ENCODE data around the gene TRIM72. TPM values are rescaled to one million over a fixed set of nuclear protein-coding genes. Genes with fewer than 3 reads are reported as not detected.

TRIM72 gene
- total and polyA plus RNA-seq, 9 of the 15 experiments (the other 6 are each of a cell fraction or from before 2014, with no cell fraction given), result under 0.01 TPM; not detected in 8

DNA sequence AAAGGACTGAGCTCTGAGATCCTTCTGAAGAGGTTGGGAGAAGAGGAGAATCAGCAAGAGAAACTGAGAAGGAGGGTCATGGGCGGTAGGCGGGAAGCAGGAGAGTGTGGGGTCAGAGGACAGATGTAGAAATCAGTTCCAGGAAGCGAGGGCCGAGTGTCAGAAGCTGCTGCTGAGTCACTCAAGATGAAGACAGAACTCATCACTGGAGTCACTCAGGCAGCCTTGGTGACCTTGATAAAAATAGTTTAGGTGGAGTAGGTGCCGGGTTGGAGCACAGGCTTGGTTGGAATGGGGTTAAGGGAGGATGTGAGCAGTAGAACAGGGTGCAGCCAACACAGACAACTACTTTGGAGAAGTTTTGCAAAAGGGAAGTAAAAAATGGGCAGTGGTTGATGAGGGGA, 39.7 kb downstream of the TRIM72 start (continued):
- TF ChIP-seq ZNF655 (CRISPR knock-in tag; IDR thresholded peaks at IDR 0.05) (no peak), SMAD4 (CRISPR knock-in tag; conservative IDR thresholded peaks at IDR 0.05) (peak; percentile 67), MXD1 (CRISPR knock-in tag; IDR thresholded peaks at IDR 0.05; ENCODE audit: borderline replicate concordance, poor library complexity, severe bottlenecking) (no peak), STAT5A (IDR thresholded peaks at IDR 0.05; ENCODE audit: borderline replicate concordance, low read length) (peak; percentile 79), ETV1 (tag; conservative IDR thresholded peaks at IDR 0.05; ENCODE audit: low read depth) (no peak), DNMT1 (IDR thresholded peaks at IDR 0.05) (0 out of 2 replicates have a peak, but pooled peaks have one; percentile 72), POLR2AphosphoS2 (IDR thresholded peaks at IDR 0.05; ENCODE audit: low read length) (no peak), ZNF695 (CRISPR knock-in tag; IDR thresholded peaks at IDR 0.05) (no peak), RAD51 (IDR thresholded peaks at IDR 0.05; ENCODE audit: borderline replicate concordance, low read depth) (no peak), GTF2A2 (tag; IDR thresholded peaks at IDR 0.05) (no peak), CEBPB (tag; IDR thresholded peaks at IDR 0.05) (peak; percentile 94), PCBP2 (IDR thresholded peaks at IDR 0.05; ENCODE audit: low read depth, low read length, poor library complexity, severe bottlenecking) (no peak), IRF1 (CRISPR knock-in tag; IDR thresholded peaks at IDR 0.05; ENCODE audit: borderline replicate concordance) (no peak), BDP1 (IDR thresholded peaks at IDR 0.05; ENCODE audit: insufficient read depth, insufficient read length) (no peak), NR2C2 (CRISPR knock-in tag; IDR thresholded peaks at IDR 0.05) (peak; percentile 83), NR2C2 (tag; IDR thresholded peaks at IDR 0.05) (peak; percentile 97), ZNF197 (CRISPR knock-in tag; IDR thresholded peaks at IDR 0.05; ENCODE audit: low read depth) (no peak), ZNF778 (CRISPR knock-in tag; IDR thresholded peaks at IDR 0.05) (no peak), ZNF354B (CRISPR knock-in tag; IDR thresholded peaks at IDR 0.05) (no peak), NFIX (CRISPR knock-in tag; IDR thresholded peaks at IDR 0.05; ENCODE audit: low read depth) (no peak), STAT5B (CRISPR knock-in tag; IDR thresholded peaks at IDR 0.05) (no peak), E2F6 (IDR thresholded peaks at IDR 0.05; ENCODE audit: borderline replicate concordance in 1 of 2, extremely low read depth in 1 of 2, insufficient read depth in 1 of 2, insufficient read length in 1 of 2, low read depth in 1 of 2, low read length in 1 of 2, poor library complexity in 1 of 2, severe bottlenecking in 1 of 2) (peak; percentile 26 to 31), ARID1B (IDR thresholded peaks at IDR 0.05) (peak; percentile 94)
- TF ChIP-seq, protein P1, sequence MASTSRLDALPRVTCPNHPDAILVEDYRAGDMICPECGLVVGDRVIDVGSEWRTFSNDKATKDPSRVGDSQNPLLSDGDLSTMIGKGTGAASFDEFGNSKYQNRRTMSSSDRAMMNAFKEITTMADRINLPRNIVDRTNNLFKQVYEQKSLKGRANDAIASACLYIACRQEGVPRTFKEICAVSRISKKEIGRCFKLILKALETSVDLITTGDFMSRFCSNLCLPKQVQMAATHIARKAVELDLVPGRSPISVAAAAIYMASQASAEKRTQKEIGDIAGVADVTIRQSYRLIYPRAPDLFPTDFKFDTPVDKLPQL (IDR thresholded peaks at IDR 0.05; ENCODE audit: extremely low read depth, insufficient read length), result no peak
- TF ChIP-seq, protein P2, sequence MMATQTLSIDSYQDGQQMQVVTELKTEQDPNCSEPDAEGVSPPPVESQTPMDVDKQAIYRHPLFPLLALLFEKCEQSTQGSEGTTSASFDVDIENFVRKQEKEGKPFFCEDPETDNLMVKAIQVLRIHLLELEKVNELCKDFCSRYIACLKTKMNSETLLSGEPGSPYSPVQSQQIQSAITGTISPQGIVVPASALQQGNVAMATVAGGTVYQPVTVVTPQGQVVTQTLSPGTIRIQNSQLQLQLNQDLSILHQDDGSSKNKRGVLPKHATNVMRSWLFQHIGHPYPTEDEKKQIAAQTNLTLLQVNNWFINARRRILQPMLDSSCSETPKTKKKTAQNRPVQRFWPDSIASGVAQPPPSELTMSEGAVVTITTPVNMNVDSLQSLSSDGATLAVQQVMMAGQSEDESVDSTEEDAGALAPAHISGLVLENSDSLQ (IDR thresholded peaks at IDR 0.05), result peak; percentile 94

Measured in K562 (cell line).